T1000 (cell line): ENCODE data around the gene TMEM47.

Source experiments
- DNase-seq: peaks from one replicate; lab custom pipeline; 2025; ENCODE audit warnings: mixed read lengths; lab: John Stamatoyannopoulos, UW

The TMEM47 gene

DNA sequence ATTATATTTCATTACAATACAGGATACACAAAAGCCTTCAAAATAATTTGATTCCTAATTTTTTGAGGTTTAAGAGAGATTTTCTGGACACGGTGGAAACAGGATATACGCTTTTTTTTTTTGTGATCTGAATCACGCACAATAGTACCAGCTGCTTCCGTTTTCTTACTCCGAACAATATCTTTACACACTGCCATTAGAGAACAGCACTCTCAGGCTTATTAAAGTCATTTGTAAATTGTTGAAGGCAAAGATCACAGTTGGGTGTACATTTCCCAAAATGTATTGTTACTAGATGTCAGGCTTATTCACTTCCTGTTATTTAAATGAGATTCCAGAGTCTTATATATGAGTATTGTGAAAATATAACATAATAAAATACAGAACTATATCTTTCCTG lies 71.5 kb downstream of the TMEM47 start:
- DNase-seq = no peak

DNA sequence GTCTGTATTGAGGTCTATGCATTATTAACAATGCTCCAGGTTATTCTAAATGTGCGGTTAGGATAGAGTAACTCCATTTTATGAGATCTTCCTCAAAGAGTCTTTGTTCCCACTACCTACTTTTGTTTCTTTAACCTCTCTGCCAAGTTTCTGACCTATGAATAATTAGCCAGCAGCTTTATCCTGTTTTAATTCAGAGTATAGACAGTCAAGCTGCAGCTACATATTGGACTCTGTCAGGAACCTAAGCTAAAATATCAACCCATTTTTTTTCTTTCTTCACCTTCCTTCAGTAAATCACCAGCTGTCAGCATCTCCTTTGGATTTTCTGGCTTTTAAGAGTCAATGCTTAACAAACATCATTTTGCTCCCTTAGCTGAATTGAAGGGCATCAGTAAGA lies 72.3 kb downstream of the TMEM47 start:
- no peak for DNase-seq

DNA sequence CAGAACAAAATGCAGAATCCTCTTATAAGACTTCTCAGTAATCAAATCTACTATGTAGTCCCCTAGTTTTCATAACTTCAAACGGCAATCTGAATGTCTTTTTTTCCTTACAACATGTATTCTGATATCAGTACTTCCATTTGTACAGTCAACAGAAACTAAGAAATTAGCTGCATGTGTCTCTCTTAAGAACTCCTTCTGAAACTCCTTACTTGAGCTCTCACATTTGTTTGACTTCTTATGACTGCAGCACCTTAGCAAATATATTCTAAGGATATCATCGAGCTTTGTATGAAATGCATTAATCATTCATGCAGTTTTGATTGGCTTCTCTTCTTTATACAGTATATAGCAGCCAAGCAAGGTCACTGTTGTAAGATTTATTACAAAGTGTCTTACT lies 77.0 kb downstream of the TMEM47 start:
- DNase-seq = no peak

DNA sequence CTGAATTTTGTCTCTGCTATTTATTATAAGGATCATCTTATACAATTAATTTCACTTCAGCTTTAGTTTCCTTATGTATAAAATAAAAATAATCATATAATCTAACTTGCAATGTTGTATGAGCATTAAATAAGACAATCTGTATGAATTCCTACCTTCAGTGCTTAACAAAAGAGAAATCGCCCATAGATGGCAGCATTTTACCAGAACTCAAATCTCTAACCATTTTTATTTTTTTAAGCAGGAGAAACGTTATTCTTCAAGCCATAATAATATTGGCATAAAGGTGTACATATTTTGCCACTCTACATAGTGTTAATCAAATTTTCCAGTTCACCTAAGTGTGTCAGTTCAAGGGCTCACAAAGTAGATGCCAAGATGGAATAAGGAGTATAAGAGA lies 78.8 kb downstream of the TMEM47 start:
- no peak for DNase-seq
